ENCODE results near the gene ETV4. TPM values are rescaled to one million over a fixed set of nuclear protein-coding genes. Genes with fewer than 3 reads are reported as not detected.
A peak's percentile ranks its signal among the peaks of the same experiment; 100 is the strongest.

Gene ETV4
- total and polyA plus RNA-seq, 2 of the 13 experiments (the other 11 are each of a cell fraction or from before 2014, with no cell fraction given), result 128 to 330 TPM

DNA sequence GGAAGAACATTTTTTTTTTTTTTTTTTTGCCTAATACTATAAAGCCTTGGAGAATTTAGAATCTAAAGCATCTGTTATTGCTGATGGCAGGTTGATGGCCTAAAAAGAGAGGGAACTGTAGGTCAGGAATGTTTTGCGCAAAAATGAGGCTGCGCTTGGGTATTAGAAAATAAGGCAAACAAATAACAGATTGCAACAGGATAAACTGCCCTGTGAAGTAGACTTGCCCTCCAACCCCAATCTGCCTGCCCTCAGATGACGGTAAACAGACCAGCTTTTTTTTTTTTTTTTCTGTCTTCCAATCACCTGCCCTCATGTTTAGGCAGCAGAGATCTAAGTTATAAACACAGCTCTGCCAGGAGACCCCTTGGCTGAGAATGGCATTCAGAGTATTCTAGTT lies 66.2 kb downstream of the ETV4 start (continued):
- no peak for TF ChIP-seq ZC3H4 (CRISPR knock-in tag; IDR thresholded peaks at IDR 0.05; ENCODE audit: borderline replicate concordance)
- TF ChIP-seq DNMT3B (CRISPR knock-in tag; conservative IDR thresholded peaks at IDR 0.05), result peak; percentile 75; the same call in 1 of the 2 replicates
- TF ChIP-seq KLF15 (CRISPR knock-in tag; IDR thresholded peaks at IDR 0.05; ENCODE audit: borderline replicate concordance), result no peak
- peak; percentile 95 for TF ChIP-seq SALL1 (CRISPR knock-in tag; IDR thresholded peaks at IDR 0.05)
- peak; percentile 73; the same call in 1 of the 2 replicates for TF ChIP-seq SMYD3 (CRISPR knock-in tag; IDR thresholded peaks at IDR 0.05)
- TF ChIP-seq, protein P1, sequence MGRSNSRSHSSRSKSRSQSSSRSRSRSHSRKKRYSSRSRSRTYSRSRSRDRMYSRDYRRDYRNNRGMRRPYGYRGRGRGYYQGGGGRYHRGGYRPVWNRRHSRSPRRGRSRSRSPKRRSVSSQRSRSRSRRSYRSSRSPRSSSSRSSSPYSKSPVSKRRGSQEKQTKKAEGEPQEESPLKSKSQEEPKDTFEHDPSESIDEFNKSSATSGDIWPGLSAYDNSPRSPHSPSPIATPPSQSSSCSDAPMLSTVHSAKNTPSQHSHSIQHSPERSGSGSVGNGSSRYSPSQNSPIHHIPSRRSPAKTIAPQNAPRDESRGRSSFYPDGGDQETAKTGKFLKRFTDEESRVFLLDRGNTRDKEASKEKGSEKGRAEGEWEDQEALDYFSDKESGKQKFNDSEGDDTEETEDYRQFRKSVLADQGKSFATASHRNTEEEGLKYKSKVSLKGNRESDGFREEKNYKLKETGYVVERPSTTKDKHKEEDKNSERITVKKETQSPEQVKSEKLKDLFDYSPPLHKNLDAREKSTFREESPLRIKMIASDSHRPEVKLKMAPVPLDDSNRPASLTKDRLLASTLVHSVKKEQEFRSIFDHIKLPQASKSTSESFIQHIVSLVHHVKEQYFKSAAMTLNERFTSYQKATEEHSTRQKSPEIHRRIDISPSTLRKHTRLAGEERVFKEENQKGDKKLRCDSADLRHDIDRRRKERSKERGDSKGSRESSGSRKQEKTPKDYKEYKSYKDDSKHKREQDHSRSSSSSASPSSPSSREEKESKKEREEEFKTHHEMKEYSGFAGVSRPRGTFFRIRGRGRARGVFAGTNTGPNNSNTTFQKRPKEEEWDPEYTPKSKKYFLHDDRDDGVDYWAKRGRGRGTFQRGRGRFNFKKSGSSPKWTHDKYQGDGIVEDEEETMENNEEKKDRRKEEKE (IDR thresholded peaks at IDR 0.05), result no peak
- 0 out of 2 replicates have a peak, but pooled peaks have one; percentile 68 for TF ChIP-seq HINFP (CRISPR knock-in tag; IDR thresholded peaks at IDR 0.05; ENCODE audit: low read depth)
- TF ChIP-seq ZNF232 (CRISPR knock-in tag; IDR thresholded peaks at IDR 0.05; ENCODE audit: borderline replicate concordance), result peak; percentile 56; the same call in 1 of the 2 replicates
- TF ChIP-seq TBX2 (CRISPR knock-in tag; IDR thresholded peaks at IDR 0.05; ENCODE audit: borderline replicate concordance), result peak; percentile 94
- no peak for TF ChIP-seq RARG (CRISPR knock-in tag; IDR thresholded peaks at IDR 0.05; ENCODE audit: low read depth)
- no peak for TF ChIP-seq SMARCE1 (IDR thresholded peaks at IDR 0.05; ENCODE audit: borderline replicate concordance)
- TF ChIP-seq ZNF598 (CRISPR knock-in tag; IDR thresholded peaks at IDR 0.05; ENCODE audit: borderline replicate concordance), result no peak
- TF ChIP-seq TOPORS (CRISPR knock-in tag; IDR thresholded peaks at IDR 0.05), result no peak
- no peak for TF ChIP-seq NR3C1 (CRISPR knock-in tag; IDR thresholded peaks at IDR 0.05)
- TF ChIP-seq SP2 (CRISPR knock-in tag; IDR thresholded peaks at IDR 0.05), result no peak
- no peak for TF ChIP-seq PCBP2 (optimal IDR thresholded peaks at IDR 0.05; ENCODE audit: low read depth, low read length, poor library complexity, severe bottlenecking)
- TF ChIP-seq EP300 (IDR thresholded peaks at IDR 0.05; ENCODE audit: low read depth in 2 of 2, low read length in 2 of 2), result peak; percentile 51 to 94; a peak in 3 of 4 replicates
- TF ChIP-seq EP300 (CRISPR knock-in tag; IDR thresholded peaks at IDR 0.05; ENCODE audit: borderline replicate concordance), result peak; percentile 61; the same call in 1 of the 2 replicates
- TF ChIP-seq, protein P2, sequence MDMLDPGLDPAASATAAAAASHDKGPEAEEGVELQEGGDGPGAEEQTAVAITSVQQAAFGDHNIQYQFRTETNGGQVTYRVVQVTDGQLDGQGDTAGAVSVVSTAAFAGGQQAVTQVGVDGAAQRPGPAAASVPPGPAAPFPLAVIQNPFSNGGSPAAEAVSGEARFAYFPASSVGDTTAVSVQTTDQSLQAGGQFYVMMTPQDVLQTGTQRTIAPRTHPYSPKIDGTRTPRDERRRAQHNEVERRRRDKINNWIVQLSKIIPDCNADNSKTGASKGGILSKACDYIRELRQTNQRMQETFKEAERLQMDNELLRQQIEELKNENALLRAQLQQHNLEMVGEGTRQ (IDR thresholded peaks at IDR 0.05; ENCODE audit: low read depth, low read length), result no peak
- TF ChIP-seq, protein P2 (CRISPR knock-in tag; IDR thresholded peaks at IDR 0.05; ENCODE audit: borderline replicate concordance), result 0 out of 2 replicates have a peak, but pooled peaks have one; percentile 39
- TF ChIP-seq SP5 (CRISPR knock-in tag; IDR thresholded peaks at IDR 0.05; ENCODE audit: borderline replicate concordance, low read depth), result peak; percentile 85
- TF ChIP-seq CENPT (CRISPR knock-in tag; IDR thresholded peaks at IDR 0.05; ENCODE audit: low read depth), result no peak
- TF ChIP-seq HOXD1 (CRISPR knock-in tag; IDR thresholded peaks at IDR 0.05), result no peak; the same call in 1 of the 2 replicates
- TF ChIP-seq ZFY (CRISPR knock-in tag; IDR thresholded peaks at IDR 0.05), result 0 out of 2 replicates have a peak, but pooled peaks have one; percentile 28
- no peak; the same call in 1 of the 2 replicates for TF ChIP-seq ELF1 (CRISPR knock-in tag; IDR thresholded peaks at IDR 0.05)
